ENCODE results near the gene ACTL8. TPM values are rescaled to one million over a fixed set of nuclear protein-coding genes. Genes with fewer than 3 reads are reported as not detected.

Gene ACTL8
- total RNA-seq, 1 donor = not detected

GRCh38 chr1:17773591-17774326, 18.6 kb downstream of the ACTL8 start:
- Histone ChIP-seq H3K27me3 (ENCODE audit: insufficient read depth, low read length) (peaks cover 2% of the 10 kb centered on the region), H3K4me1 (ENCODE audit: insufficient read depth, low read length) (no peaks in the 10 kb centered on the region), H3K9me3 (ENCODE audit: low read depth, low read length) (no peaks in the 10 kb centered on the region), H3K4me3 (ENCODE audit: low read length) (no peak overlapping the region)

- Histone ChIP-seq H3K4me3 (ENCODE audit: low read length) (no peak overlapping the region), H3K4me1 (ENCODE audit: insufficient read depth, low read length) (no peaks in the 10 kb centered on the region), H3K27me3 (ENCODE audit: insufficient read depth, low read length) (peaks cover 2% of the 10 kb centered on the region), H3K9me3 (ENCODE audit: low read depth, low read length) (no peaks in the 10 kb centered on the region)
Measured at GRCh38 chr1:17774452-17774851, 19.3 kb downstream of the ACTL8 start.

GRCh38 chr1:17775796-17776195, 20.7 kb downstream of the ACTL8 start:
- Histone ChIP-seq H3K4me3 (ENCODE audit: low read length) (no peak overlapping the region), H3K9me3 (ENCODE audit: low read depth, low read length) (no peaks in the 10 kb centered on the region), H3K27me3 (ENCODE audit: insufficient read depth, low read length) (no peaks in the 10 kb centered on the region), H3K4me1 (ENCODE audit: insufficient read depth, low read length) (no peaks in the 10 kb centered on the region)

GRCh38 chr1:17776426-17776825, 21.3 kb downstream of the ACTL8 start:
- no peaks in the 10 kb centered on the region for H3K27me3 ChIP-seq (ENCODE audit: insufficient read depth, low read length)
- H3K4me3 ChIP-seq (ENCODE audit: low read length) = no peak overlapping the region
- no peaks in the 10 kb centered on the region for H3K4me1 ChIP-seq (ENCODE audit: insufficient read depth, low read length)
- no peaks in the 10 kb centered on the region for H3K9me3 ChIP-seq (ENCODE audit: low read depth, low read length)

GRCh38 chr1:17777330-17777729, 22.2 kb downstream of the ACTL8 start:
- Histone ChIP-seq H3K9me3 (ENCODE audit: low read depth, low read length) (no peaks in the 10 kb centered on the region), H3K27me3 (ENCODE audit: insufficient read depth, low read length) (no peaks in the 10 kb centered on the region), H3K4me1 (ENCODE audit: insufficient read depth, low read length) (no peaks in the 10 kb centered on the region), H3K4me3 (ENCODE audit: low read length) (no peak overlapping the region)

- Histone ChIP-seq H3K4me1 (ENCODE audit: insufficient read depth, low read length) (no peaks in the 10 kb centered on the region), H3K9me3 (ENCODE audit: low read depth, low read length) (no peaks in the 10 kb centered on the region), H3K4me3 (ENCODE audit: low read length) (no peak overlapping the region), H3K27me3 (ENCODE audit: insufficient read depth, low read length) (no peaks in the 10 kb centered on the region)
Measured at GRCh38 chr1:17777818-17778217, 22.7 kb downstream of the ACTL8 start.

- Histone ChIP-seq H3K4me1 (ENCODE audit: insufficient read depth, low read length) (no peaks in the 10 kb centered on the region), H3K4me3 (ENCODE audit: low read length) (no peak overlapping the region), H3K9me3 (ENCODE audit: low read depth, low read length) (no peaks in the 10 kb centered on the region), H3K27me3 (ENCODE audit: insufficient read depth, low read length) (no peaks in the 10 kb centered on the region)
Measured at GRCh38 chr1:17780916-17781315, 25.8 kb downstream of the ACTL8 start.

GRCh38 chr1:17789926-17790325, 34.8 kb downstream of the ACTL8 start:
- no peaks in the 10 kb centered on the region for H3K4me1 ChIP-seq (ENCODE audit: insufficient read depth, low read length)
- no peak overlapping the region for H3K4me3 ChIP-seq (ENCODE audit: low read length)
- no peaks in the 10 kb centered on the region for H3K27me3 ChIP-seq (ENCODE audit: insufficient read depth, low read length)
- H3K9me3 ChIP-seq (ENCODE audit: low read depth, low read length) = no peaks in the 10 kb centered on the region

- Histone ChIP-seq H3K4me1 (ENCODE audit: insufficient read depth, low read length) (no peaks in the 10 kb centered on the region), H3K9me3 (ENCODE audit: low read depth, low read length) (no peaks in the 10 kb centered on the region), H3K4me3 (ENCODE audit: low read length) (no peak overlapping the region), H3K27me3 (ENCODE audit: insufficient read depth, low read length) (no peaks in the 10 kb centered on the region)
Measured at GRCh38 chr1:17790383-17791054, 35.4 kb downstream of the ACTL8 start.

GRCh38 chr1:17791055-17791390, 35.9 kb downstream of the ACTL8 start:
- Histone ChIP-seq H3K4me3 (ENCODE audit: low read length) (no peak overlapping the region), H3K27me3 (ENCODE audit: insufficient read depth, low read length) (no peaks in the 10 kb centered on the region), H3K9me3 (ENCODE audit: low read depth, low read length) (no peaks in the 10 kb centered on the region), H3K4me1 (ENCODE audit: insufficient read depth, low read length) (no peaks in the 10 kb centered on the region)

GRCh38 chr1:17791480-17791879, 36.3 kb downstream of the ACTL8 start:
- no peaks in the 10 kb centered on the region for H3K9me3 ChIP-seq (ENCODE audit: low read depth, low read length)
- H3K27me3 ChIP-seq (ENCODE audit: insufficient read depth, low read length) = no peaks in the 10 kb centered on the region
- H3K4me3 ChIP-seq (ENCODE audit: low read length) = no peak overlapping the region
- H3K4me1 ChIP-seq (ENCODE audit: insufficient read depth, low read length) = no peaks in the 10 kb centered on the region

GRCh38 chr1:17792421-17792820, 37.3 kb downstream of the ACTL8 start:
- H3K9me3 ChIP-seq (ENCODE audit: low read depth, low read length) = no peaks in the 10 kb centered on the region
- H3K27me3 ChIP-seq (ENCODE audit: insufficient read depth, low read length) = no peaks in the 10 kb centered on the region
- no peak overlapping the region for H3K4me3 ChIP-seq (ENCODE audit: low read length)
- H3K4me1 ChIP-seq (ENCODE audit: insufficient read depth, low read length) = no peaks in the 10 kb centered on the region

GRCh38 chr1:17795081-17795809, 40.1 kb downstream of the ACTL8 start:
- H3K9me3 ChIP-seq (ENCODE audit: low read depth, low read length) = no peaks in the 10 kb centered on the region
- H3K4me1 ChIP-seq (ENCODE audit: insufficient read depth, low read length) = no peaks in the 10 kb centered on the region
- H3K27me3 ChIP-seq (ENCODE audit: insufficient read depth, low read length) = no peaks in the 10 kb centered on the region
- no peak overlapping the region for H3K4me3 ChIP-seq (ENCODE audit: low read length)

- H3K4me3 ChIP-seq (ENCODE audit: low read length) = no peak overlapping the region
- no peaks in the 10 kb centered on the region for H3K4me1 ChIP-seq (ENCODE audit: insufficient read depth, low read length)
- H3K27me3 ChIP-seq (ENCODE audit: insufficient read depth, low read length) = no peaks in the 10 kb centered on the region
- no peaks in the 10 kb centered on the region for H3K9me3 ChIP-seq (ENCODE audit: low read depth, low read length)
Measured at GRCh38 chr1:17795836-17796645, 40.9 kb downstream of the ACTL8 start.

- no peak overlapping the region for H3K4me3 ChIP-seq (ENCODE audit: low read length)
- H3K27me3 ChIP-seq (ENCODE audit: insufficient read depth, low read length) = no peaks in the 10 kb centered on the region
- no peaks in the 10 kb centered on the region for H3K4me1 ChIP-seq (ENCODE audit: insufficient read depth, low read length)
- H3K9me3 ChIP-seq (ENCODE audit: low read depth, low read length) = no peaks in the 10 kb centered on the region
Measured at GRCh38 chr1:17797478-17797877, 42.3 kb downstream of the ACTL8 start.

All from mononuclear cell (primary cell).